Measurements from ENCODE around the gene MKI67.

Gene MKI67

DNA sequence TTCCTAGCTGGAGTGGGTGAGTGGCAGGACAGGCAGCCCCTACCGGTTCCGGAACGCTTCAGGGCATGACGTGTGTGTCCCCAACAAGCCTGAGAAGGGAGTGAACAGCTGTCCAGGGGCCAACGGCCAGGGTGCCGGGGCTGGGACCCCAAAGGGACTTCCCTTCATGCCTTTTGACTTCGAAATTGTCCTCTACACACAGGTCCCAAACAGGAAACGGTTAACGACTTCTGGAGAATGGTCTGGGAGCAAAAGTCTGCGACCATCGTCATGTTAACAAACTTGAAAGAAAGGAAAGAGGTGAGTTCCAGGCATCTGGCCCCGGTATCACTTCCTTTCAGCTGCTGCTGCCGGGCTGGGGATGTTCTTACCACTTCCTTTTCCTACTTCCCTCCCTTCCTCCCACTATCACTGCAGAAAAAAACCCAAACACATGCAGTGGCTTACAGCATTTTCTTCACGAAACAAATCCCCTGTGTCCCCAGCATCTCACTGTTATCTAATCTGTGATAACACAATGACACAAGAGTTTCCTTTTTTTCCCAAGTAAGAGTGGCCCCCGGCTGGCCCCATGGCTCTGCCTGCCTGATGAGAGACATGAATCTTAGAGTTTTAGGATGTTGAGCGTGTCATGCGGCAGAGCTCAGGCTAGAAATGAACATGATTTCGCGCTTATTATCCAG lies 63.2 kb downstream of the MKI67 start:
- DNase-seq = peak in 1 of 2 donors; percentile 32

DNA sequence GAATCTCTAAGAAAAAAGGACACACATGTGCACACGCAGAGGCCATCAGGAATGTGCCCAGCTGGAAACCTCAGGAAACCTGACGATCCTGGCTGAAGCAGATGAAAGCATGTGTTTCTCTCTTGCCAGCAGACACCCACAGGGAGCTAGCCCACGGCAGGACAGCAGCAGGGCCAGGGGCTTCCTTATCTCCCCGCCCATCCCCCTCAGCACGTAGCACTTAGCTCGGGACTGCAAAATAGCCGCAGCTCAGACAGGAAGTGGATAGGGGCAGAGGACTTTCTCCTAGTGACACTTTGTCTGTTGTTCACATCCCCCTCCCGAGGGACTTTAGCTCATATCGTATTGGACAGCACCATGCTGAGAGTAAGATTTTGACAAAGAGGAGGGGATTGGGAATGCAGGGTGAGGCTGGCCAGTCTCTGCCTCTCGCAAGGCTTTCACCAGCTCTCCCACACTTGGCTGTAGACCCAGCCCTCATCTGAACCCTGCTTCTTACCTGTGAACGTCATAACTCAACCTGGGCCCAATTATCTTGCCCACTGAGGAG lies 63.8 kb downstream of the MKI67 start:
- no peak for DNase-seq

DNA sequence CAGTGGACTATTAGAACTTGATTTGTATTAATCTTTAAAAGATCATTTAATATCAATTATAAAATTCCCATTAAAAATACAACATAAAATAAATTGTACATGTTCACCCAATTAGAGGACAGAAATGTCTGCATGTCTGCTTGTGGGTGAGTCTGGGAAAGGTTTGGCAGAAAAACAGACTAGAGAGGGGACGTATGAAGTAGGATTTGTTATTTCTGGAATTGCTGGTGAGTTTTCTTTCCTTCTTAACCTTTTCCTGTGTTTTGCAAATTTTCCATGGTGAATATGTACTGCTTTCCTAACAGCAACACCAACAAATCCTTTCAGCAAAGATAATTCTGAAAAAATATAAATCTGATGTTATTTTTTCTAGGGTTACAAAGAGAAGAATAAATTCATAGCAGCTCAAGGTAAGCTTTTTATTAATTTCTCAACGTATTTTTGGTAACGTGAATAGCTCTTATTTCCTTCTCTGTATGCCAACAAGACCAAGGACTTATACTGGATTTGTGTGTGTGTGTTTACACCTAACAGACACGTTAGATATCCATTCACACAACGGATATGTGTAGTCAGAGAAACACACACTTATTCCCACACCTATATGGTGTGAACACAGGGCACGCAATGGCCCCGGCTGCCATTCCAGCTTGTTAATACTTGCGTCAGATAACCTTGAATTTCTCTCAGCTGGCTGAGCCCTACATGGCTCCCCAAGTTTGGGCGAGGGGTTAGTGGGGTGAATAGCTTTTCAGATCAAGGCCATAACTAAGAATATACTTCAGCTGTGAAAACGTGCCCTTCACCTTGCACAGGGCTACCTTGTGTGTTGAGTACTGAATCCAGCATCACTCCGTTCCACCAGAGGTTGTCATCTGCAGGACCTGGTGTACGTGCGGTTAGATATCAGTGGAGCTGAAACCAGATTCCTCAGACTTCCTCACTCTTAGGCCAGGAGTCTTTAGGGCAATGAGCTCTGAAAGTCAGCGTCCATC lies 64.6 kb downstream of the MKI67 start:
- no peak for DNase-seq

DNA sequence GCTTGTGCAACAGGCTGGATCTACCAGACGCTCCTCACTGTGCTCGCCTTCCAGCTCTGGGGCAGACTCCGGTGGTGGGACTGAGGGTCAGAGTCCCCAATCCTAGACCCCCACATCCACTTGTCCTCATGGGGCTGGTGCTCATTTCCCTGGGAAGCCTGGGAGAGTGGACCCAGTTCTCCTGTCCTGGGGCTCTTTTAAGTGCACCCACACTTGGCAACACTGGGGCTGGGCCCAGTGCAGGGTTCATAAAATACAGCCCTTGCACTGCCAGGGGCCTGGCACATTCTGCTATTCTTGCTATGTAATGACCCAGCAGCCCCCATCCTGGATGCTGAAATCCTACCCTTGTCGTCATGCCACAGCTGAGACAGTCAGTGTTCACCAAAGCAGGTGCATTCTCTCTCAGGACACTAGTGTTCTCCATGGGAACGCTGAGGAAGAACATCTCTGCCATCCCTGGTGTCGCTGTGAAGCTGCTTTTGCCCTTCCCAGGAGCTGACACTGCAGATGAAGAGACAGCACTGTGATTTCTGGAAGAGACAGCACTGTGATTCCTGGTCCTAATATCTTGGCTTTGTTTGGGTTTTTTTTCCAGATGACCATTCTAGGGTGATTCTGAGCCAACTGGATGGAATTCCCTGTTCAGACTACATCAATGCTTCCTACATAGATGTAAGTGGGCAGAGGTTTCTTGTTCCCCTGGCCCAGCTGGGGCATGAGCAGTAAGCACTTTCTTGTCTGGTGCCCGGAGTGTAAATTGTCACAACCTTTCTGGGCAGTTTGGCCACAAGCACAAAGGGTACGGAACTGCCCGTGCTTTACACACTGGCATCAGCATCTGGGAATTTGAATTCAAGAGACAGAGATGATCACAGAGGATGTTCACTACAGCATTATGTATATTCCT lies 65.6 kb downstream of the MKI67 start:
- no peak for DNase-seq

DNA sequence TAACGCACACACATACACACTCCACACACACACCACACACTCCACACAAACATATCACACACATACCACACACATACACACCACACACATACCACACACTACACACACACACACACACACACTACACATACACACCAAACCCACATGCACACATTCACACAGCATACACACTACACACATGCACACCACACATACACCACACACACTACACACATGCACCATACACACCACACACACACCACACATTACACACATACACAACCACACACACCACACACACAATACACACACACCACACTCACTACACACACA lies 66.3 kb downstream of the MKI67 start:
- DNase-seq = no peak

DNA sequence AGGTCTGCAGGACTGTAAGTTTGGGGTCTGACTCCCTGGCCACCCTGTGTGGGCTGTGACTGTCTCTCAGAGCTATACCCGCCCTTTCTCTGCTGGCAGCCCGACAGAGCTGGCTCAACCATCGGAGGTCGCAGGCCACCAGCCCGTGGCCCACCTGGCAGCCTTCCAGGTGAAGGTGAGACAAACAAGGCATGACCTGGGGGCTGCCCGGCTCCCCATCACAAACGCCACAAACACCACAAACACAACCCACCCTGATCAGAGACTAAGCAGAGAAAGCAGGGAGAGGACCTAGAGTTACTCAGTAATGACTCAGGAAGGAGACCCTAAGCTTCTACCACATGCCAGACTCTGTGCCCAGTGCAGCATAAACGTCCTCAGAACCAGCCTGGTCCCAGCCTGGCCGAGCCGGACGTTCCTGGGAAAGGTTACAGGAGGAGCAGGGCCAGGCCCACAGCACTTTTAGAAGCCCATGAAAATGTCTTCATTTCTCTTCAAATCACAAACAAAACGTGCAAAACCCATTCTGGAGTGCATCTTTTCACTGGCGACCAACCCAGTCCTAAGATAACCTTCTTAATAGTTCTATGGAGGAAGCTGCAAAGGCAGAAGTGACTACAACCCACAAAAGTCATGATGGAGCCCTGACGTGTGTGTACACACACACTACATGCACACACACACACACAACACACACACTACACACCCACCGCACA lies 66.8 kb downstream of the MKI67 start:
- no peak for DNase-seq

DNA sequence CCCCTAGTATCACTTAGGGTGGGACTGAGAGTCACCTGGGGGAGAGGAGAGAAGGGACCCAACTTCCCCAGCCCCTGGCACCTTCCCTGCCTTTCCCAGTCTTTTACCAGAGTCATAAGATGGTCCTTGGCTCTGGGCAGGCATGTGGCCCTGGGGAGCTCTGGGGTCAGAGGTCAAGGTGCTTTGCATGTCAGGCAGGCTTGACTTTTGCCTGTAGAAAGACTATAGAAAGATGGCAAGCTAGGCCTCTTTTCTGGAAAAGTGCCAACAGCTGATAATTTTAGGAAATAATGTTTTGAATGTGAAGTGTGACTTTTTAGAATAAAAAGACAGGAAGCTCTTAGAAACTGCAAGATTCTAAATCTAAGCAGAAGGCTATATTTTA lies 67.5 kb downstream of the MKI67 start:
- DNase-seq = no peak

DNA sequence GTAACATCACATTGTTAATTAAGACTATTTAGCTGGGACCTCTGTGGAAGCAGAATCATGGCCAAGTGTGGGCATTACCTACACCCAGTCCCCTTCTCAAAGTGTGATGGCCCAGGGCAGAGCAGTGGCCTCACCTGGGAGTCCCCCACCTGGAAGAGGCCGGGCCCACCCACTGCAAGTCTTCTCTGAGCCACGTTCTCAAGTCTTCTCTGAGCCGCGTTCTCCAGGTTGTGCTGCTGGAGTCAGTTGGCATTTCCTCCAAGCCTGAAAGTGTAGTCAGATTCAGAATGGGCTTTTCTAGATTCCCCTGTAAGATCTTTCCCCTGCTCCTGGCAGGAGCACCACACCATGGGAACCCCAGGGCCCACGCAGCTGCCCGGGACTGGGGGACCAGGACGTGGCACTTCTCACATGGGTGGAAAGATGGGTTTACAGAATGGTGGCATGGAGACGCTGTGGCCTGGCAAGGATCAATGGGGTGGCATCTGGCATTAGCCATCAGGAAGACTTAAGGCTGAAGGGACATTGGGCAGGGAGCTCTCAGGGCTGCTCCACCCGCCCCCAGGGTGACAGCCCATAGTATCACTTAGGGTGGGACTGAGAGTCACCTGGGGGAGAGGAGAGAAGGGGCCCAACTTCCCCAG lies 68.0 kb downstream of the MKI67 start:
- no peak for DNase-seq

DNA sequence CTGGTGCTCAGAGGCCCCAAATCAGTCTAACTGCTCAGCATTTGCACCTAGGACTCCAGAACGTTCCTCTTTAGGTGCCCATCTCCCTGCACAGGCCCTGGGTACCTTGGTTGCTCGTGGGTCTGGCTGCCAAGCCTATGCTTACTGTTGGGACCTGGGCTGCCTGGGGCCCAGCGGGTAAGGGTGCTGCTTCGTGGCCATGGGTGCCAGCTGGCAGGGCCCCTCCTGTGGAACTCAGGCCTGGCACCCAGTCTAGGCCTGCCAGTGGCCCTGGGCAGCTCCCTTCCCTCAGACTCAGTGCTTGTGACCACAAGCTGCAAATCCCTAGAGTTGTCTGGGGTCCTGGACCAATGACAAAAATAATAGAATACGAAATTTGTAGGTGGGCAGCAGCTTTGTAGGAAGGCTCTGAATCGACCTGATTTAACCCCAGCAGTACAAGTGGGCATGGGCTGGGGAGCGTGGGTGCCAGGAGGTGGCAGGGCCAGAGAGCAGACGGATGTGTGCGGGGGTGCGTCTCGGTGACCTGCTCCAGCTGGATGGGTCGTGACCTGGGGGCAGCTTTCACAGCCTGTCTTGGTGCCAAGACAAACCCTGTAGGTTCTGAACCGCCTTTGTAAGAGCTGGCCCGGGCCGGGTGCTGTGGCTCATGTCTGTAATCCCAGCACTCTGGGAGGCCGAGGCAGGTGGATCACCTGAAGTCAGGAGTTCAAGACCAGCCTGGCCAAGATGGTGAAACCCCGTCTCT lies 69.7 kb downstream of the MKI67 start:
- DNase-seq = no peak

DNA sequence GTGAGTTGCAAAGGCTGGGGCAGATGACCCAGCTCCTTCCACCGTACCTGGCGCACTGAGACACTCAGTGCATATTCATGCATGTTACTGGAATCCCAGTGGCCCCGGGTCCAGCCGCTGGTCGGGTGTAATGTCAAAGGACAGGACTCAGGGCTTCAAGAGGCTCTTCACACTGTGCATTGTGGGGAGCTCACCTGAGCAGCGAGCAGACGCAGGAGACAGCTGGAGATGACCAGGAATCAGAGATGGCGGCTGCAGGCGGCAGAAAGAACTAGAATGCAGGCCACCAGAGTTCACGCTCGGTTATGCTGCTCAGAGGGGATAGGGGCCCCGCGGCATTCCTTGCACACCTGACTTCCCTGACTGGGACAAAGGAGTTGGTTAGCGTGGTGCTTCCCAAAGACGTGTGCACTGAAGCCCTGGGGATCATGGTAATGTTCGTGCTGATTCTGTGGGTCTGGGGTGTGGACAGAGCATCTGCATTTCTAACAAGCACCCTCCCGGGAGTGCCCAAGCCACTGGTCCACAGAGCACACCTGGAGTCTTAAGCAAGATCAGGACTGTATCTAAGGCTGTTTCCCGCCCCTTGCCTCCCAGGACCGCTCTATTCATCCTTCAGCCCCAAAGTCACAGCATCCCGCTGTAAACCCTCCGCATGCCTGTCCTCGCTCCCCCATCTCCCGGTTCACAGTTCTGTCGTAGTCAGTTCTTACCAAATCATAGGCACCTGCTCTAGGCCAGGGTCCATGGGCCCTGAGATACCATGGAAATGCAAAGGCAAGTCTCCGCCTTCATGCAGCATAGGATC lies 71.0 kb downstream of the MKI67 start:
- DNase-seq = no peak

DNA sequence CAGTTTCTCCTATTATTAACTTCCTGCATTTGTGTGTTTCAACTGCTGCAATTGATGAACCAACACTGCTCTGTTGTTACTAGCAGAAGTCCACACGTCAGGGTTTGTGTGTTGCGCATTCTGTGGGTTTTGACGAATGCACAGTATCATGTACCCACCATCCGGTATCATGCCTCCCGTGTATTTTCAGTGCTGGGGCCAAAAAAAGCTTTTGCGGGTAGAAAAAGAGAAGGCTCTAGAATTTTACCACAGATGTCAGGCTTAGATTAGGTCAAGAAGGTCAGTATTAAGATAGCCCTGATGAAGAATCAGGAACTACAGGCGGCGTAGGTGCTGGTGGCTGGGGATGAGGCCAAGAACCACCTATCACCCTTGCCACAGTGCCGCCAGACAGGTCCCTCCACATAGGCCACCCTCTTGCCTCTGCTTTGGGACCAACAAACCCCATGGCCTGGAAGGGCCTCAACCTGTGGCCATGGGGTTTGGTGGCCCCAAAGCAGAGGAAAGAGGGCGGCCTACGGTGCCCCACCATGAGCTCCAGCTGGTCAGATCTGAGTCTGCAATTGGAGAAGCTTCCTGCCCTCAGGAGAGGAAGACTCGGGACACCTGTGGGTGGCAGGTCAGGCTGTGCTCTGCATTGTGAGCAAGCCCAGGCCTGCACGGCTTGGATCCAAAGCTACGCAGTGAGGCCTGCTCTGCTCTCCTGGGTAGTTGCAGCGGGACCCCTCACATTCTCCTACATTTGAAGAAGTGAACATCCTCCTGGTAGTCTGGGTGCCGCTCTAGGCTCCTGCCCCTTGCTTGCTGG lies 71.9 kb downstream of the MKI67 start:
- DNase-seq = no peak

DNA sequence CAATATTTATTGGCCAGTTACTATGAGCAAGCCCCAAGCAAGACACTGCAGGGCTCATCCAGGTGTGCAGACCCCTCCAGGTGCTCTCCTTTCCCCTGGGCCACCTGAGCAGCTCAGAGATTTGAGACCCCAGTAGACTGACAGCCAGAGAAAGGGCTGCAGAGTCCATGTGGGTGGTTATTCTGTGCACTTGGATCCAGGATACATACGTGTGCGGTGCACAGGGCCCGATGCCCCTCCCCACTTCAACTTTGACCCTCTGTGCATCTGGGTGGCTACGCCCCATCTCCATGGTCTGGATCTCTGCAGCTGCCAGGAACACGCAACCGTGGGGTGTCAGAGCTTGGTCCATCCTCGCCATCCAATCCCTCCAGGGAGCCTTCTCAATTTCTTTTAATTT lies 72.9 kb downstream of the MKI67 start:
- no peak for DNase-seq

DNA sequence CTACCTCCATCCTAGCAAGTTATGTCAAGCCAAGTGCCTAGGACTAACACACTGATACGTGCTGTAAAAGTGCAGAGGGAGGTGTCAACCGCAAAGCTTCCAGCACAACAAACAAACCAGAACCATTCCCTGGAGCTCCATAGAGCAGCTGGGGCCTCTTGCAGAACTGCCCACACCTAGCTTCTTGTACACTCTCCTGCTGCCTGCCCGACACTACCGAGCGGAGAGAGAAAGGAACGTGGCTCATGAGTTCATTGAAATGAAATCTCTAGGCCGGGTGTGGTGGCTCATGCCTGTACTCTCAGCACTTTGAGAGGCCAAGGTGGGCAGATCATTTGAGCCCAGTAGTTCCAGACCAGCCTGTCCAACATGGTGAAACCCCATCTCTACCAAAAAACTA lies 73.5 kb downstream of the MKI67 start:
- DNase-seq = no peak

DNA sequence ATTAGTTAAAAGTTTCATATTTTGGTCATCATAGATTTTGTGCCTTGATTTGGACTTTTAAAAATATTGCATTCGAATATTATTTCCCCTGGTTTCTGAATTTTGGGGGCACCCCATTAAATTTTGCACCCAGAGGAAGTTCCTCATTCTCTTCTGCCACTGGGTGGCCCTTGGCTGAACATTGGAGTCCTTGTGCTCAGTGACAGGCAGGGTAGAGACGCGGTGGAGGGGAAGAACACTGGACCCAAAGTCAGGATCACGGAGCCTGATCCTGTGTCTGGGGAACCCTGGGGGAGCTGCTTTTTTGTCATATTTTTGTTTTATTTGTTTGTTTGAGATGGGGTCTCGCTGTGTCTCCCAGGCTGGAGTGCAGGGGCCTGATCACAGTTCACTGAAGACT lies 74.7 kb downstream of the MKI67 start:
- no peak for DNase-seq

DNA sequence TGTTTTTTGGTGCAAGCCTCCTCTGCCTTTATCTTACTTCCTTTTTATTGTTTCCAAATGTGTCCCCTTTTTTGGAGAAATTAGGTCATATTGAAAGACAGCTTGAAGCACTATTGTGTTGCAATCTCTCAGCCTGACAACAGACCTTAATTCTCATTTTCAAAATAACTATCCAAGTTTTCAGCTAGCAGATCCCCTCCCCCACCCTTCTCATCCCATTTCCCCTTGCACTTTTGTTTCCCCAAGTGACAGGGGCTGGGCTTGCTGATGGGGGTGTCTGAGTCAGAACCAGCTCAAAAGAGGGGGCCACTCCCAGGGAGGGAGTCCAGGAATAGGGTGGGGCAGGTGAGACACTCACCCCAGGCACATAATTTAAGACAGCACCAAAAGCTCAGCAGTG lies 75.3 kb downstream of the MKI67 start:
- no peak for DNase-seq

DNA sequence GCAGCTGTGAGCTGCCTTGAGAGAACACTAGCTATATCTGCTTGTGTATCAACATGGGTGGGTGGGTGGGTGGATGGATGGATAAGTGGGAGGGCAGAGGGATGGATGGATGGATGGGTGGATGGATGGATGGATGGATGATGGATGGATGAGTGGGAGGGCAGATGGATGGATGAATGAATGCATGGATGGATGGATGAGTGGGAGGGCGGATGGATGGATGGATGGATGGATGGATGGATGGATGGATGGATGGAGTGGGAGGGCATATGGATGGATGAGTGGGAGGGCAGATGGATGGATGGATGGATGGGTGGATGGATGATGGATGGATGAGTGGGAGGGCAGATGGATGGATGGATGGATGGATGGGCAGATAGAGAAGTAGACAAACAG lies 76.1 kb downstream of the MKI67 start:
- DNase-seq = no peak

DNA sequence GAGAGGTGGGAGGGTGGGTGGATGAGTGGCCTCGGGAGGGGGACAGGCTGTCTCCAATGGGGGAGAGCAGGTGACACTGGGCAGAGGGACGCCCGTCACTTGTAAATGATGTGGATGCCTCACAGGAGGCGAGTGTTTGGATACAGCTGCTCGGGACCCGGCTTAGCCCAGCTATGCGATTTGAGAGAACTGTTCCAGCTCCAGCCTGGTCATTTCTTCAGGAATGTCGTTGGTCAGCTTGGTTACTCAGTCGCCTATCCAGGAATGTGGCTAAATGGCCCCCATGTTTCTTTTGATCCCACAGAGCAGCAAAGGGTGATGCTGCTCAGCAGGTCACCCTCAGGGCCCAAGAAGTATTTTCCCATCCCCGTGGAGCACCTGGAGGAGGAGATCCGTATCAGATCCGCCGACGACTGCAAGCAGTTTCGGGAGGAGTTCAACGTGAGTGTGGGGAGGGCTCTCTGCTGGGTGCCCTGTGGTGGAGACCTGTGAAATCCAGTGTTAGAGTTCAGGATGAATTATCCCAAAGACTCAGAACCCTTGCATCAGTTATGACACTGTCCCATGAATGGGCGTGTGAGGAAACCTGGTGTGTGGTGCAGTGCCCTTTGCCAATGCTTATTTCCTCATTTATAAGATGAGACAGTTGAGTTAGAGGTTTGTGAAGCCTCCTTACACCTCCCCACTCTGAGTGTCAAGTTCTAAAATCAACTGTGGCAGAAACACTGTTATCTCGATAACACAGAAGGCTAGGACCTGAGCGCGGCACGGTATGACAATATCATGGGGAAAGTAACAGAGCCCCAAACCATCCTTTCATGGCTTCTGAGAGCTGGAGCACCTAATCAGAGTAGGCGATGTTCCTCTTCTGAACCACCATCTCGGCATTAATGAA lies 76.8 kb downstream of the MKI67 start:
- DNase-seq = no peak

DNA sequence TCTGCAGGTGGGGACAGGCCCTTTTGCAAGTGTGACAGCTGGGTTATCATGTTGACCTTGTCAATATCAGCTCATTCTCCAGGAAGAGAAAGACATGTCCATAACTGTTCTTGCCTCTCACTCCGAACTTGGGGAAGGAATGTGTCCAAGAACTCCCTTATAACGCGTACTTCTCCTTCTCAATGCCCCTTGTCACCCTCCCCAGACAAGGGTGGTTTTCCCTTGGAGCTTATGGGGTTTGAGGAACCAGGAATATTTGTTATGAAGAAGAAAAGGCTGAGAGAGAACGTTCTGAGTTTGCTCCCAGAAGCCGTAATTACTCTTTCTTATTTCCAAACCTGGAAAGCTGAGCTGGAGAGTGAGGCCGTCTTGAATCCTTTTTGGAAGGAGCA lies 77.4 kb downstream of the MKI67 start:
- no peak for DNase-seq

Measured in stimulated activated CD4-positive, alpha-beta T cell treated with anti-CD3 and anti-CD28 coated beads, Interleukin-2, amount 100 ng/mL, for 48 hours (primary cell).